Kidney (tissue), 14 donors: ENCODE measurements around the gene DNAJC21. TPM values are rescaled to one million over a fixed set of nuclear protein-coding genes. Genes with fewer than 3 reads are reported as not detected.
"Not testable (repeated sequence)": the region's sequence is repeated elsewhere in the genome, so short reads cannot be mapped to it uniquely, and the experiment has no call there.

Experiments
- DNase-seq, 5 donors: peaks; one replicate each; pipeline ENCODE4 v3.0.0-alpha.2; 2013 to 2020
- FAIRE-seq: peaks from 2 replicates; lab custom pipeline; 2012; peaks lifted over from hg19 to GRCh38; lab: Jason Lieb, UNC
- H3K27ac ChIP-seq, 2 donors: one replicate each; pipeline ENCODE4 v1.7.0; 2013; ENCODE audit warnings: low read depth in 2 of 2, low read length in 2 of 2, inconsistent platforms in 1 of 2
- H3K27me3 ChIP-seq: one replicate; pipeline ENCODE4 v1.7.1; 2013; ENCODE audit warnings: low read length, inconsistent platforms; ENCODE audit not compliant: control insufficient read depth, insufficient read depth
- H3K36me3 ChIP-seq, 3 donors: one replicate each; pipeline versions ENCODE4 v1.7.0 to v1.7.1; 2013; ENCODE audit warnings: low read length in 3 of 3, control low read depth in 1 of 3, inconsistent platforms in 1 of 3; ENCODE audit not compliant: insufficient read depth in 3 of 3, control insufficient read depth in 2 of 3
- H3K4me1 ChIP-seq, 3 donors: one replicate each; pipeline versions ENCODE4 v1.7.0 to v1.7.1; 2013; ENCODE audit warnings: low read length in 3 of 3, inconsistent platforms in 1 of 3, low read depth in 1 of 3; ENCODE audit not compliant: control insufficient read depth in 2 of 3, insufficient read depth in 2 of 3
- H3K4me3 ChIP-seq, 3 donors: one replicate each; pipeline versions ENCODE4 v1.7.0 to v1.8.1; 2013; ENCODE audit warnings: low read length in 3 of 3, control low read depth in 1 of 3, inconsistent platforms in 1 of 3
- H3K9ac ChIP-seq, 3 donors: one replicate each; pipeline versions ENCODE4 v1.7.0 to v1.7.1; 2013; ENCODE audit warnings: low read length in 3 of 3, control low read depth in 1 of 3, inconsistent platforms in 1 of 3
- H3K9me3 ChIP-seq, 3 donors: one replicate each; pipeline versions ENCODE4 v1.7.0 to v1.7.1; 2013; ENCODE audit warnings: low read length in 3 of 3, control low read depth in 1 of 3, inconsistent platforms in 1 of 3; ENCODE audit not compliant: control insufficient read depth in 2 of 3, insufficient read depth in 1 of 3
- intact Hi-C: fragments of 100-400 bp; cut with DNase I; formaldehyde crosslinking; loops from one replicate; pipeline ENCODE4 v1.11.1; 2022
- polyA plus RNA-seq: library from polyadenylated mRNA; stranded (reverse); fragments of 350-450 nt; fragmentation: Illumina TruSeq; extraction: RNeasy Lipid Tissue Mini Kit (QIAGEN cat#74804); gene quantifications from one replicate; pipeline ENCODE4 v1.2.3, GENCODE V29; 2014; ENCODE audit warnings: low read depth, low replicate concordance; ENCODE audit not compliant: insufficient read depth
- total RNA-seq: library from RNA; stranded (reverse); fragmentation: NEBNext Ultra II Directional; extraction: Animal tissue kit (Norgen Biotek cat#: 25700); gene quantifications from one replicate; pipeline ENCODE4 v1.2.1, GENCODE V29; 2021
- TF ChIP-seq, protein P1 (sequence below): IDR thresholded peaks from 3 replicates; pipeline ENCODE4 v1.5.1; 2012; ENCODE audit warnings: mild to moderate bottlenecking, moderate library complexity, borderline replicate concordance; ENCODE audit not compliant: insufficient read depth; ENCODE audit errors: extremely low read depth
- donor health status: control.
- donor health status: control.
- donor health status: control.
- donor health status: control.
- donor health status: control.
- donor health status: DM: yes; HTN: yes; CAD: no.
- donor health status: Normal renal cell carcinoma (clear cell type).

DNAJC21 gene
- total and polyA plus RNA-seq, 2 donors from 2014 or later, result 24.5 to 45.0 TPM

DNA sequence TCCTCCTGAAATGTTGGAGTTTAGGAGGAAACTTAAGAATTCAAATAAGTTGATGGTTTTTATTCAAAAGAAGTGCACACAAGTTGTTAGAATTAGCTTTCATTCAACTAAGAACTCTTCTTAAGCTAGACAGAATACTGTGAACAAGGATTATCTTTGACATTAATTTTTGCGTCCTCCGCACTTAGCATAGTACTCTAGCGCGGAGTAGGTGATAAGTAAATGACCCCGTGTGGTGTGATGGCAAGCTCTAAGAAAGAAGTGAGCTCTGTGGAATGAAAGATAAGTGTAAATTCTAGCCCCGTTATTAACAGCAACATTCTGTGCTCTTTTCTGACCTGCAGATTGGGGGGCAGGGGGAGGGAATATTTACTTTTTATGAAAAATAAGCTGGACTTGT lies 12.8 kb upstream of the DNAJC21 start:
- Histone ChIP-seq H3K27ac (no peak overlapping the region), H3K9ac (peak overlapping the region in 2 of 3 donors; percentile 90 to 96), H3K4me1 (peaks cover 0 to 18% (median 9%) of the 10 kb centered on the region in 3 donors), H3K9me3 (no peaks in the 10 kb centered on the region), H3K27me3 (no peaks in the 10 kb centered on the region), H3K4me3 (peak overlapping the region; percentile 96 to 97 (median 96)), H3K36me3 (peaks cover 1 to 22% (median 4%) of the 10 kb centered on the region in 3 donors)
- intact Hi-C loops, result no loop called here
- FAIRE-seq, result no peak
- TF ChIP-seq, protein P1, sequence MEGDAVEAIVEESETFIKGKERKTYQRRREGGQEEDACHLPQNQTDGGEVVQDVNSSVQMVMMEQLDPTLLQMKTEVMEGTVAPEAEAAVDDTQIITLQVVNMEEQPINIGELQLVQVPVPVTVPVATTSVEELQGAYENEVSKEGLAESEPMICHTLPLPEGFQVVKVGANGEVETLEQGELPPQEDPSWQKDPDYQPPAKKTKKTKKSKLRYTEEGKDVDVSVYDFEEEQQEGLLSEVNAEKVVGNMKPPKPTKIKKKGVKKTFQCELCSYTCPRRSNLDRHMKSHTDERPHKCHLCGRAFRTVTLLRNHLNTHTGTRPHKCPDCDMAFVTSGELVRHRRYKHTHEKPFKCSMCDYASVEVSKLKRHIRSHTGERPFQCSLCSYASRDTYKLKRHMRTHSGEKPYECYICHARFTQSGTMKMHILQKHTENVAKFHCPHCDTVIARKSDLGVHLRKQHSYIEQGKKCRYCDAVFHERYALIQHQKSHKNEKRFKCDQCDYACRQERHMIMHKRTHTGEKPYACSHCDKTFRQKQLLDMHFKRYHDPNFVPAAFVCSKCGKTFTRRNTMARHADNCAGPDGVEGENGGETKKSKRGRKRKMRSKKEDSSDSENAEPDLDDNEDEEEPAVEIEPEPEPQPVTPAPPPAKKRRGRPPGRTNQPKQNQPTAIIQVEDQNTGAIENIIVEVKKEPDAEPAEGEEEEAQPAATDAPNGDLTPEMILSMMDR, result no peak
- no peak for DNase-seq

- no peaks in the 10 kb centered on the region for H3K9me3 ChIP-seq
- intact Hi-C loops, result no loop called here
- no peak overlapping the region for H3K27ac ChIP-seq
- H3K36me3 ChIP-seq, result peaks cover 2 to 29% (median 2%) of the 10 kb centered on the region in 3 donors
- FAIRE-seq (no peak), DNase-seq (no peak)
- H3K9ac ChIP-seq, result no peak overlapping the region
- no peak overlapping the region for H3K4me3 ChIP-seq
- H3K4me1 ChIP-seq, result peaks cover 0 to 18% (median 9%) of the 10 kb centered on the region in 3 donors
- TF ChIP-seq, protein P1, result no peak
- no peaks in the 10 kb centered on the region for H3K27me3 ChIP-seq
Observed at GRCh38 chr5:34918025-34918424, 11.3 kb upstream of the DNAJC21 start.

- TF ChIP-seq, protein P1, result no peak
- intact Hi-C loops, result no loop called here
- no peak overlapping the region for H3K27ac ChIP-seq
- no peaks in the 10 kb centered on the region for H3K27me3 ChIP-seq
- DNase-seq (no peak), FAIRE-seq (no peak)
- peaks cover 5 to 30% (median 6%) of the 10 kb centered on the region in 3 donors for H3K36me3 ChIP-seq
- no peaks in the 10 kb centered on the region for H3K9me3 ChIP-seq
- no peak overlapping the region for H3K9ac ChIP-seq
- H3K4me3 ChIP-seq, result no peak overlapping the region
- peaks cover 0 to 13% (median 9%) of the 10 kb centered on the region in 3 donors for H3K4me1 ChIP-seq
Observed at GRCh38 chr5:34919077-34919476, 10.3 kb upstream of the DNAJC21 start.

DNA sequence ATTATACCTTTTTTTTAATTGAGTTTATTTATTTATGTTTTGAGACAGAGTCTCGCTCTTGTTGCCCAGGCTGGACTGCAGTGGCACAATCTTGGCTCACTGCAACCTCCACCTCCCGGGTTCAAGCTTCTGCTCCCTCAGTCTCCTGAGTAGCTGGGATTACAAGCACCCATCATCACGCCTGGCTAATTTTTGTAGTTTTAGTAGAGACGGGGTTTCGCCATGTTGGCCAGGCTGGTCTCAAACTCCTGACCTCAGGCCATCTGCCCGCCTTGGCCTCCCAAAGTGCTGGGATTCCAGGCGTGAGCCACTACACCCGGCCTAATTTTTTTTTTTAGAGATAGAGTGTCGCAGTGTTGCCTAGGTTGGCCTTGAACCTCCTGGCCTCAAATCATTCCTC lies 6.1 kb upstream of the DNAJC21 start:
- H3K27me3 ChIP-seq, DNase-seq, H3K27ac ChIP-seq, H3K9me3 ChIP-seq, FAIRE-seq, H3K4me1 ChIP-seq, intact Hi-C loops, H3K9ac ChIP-seq, H3K4me3 ChIP-seq: not testable (repeated sequence)
- H3K36me3 ChIP-seq, result peaks cover 5 to 43% (median 9%) of the 10 kb centered on the region in 3 donors
